GM23248 (cell line): ENCODE results near the gene EFHD1. TPM values are rescaled to one million over a fixed set of nuclear protein-coding genes. Genes with fewer than 3 reads are reported as not detected.
A peak's percentile ranks its signal among the peaks of the same experiment; 100 is the strongest.

Experiments
- DNase-seq: peaks from one replicate; pipeline ENCODE4 v3.0.0-alpha.2; 2015
- H2AFZ ChIP-seq: fragments of 200-600 bp; sonication (generic); 2 replicates; pipeline ENCODE4 v1.6.1; 2016; ENCODE audit warnings: antibody characterized with exemption
- H3F3A ChIP-seq: fragments of 200-600 bp; sonication (generic); 2 replicates; pipeline ENCODE4 v1.6.1; 2016; ENCODE audit warnings: mild to moderate bottlenecking, antibody characterized with exemption, mixed run types; ENCODE audit not compliant: insufficient read depth
- H3K27ac ChIP-seq: fragments of 200-600 bp; sonication (generic); 2 replicates; pipeline ENCODE4 v1.5.1; 2016; ENCODE audit warnings: mild to moderate bottlenecking
- H3K27me3 ChIP-seq: fragments of 200-600 bp; sonication (generic); replicated peaks from 2 replicates; pipeline ENCODE4 v1.6.1; 2016; ENCODE audit warnings: mild to moderate bottlenecking; ENCODE audit not compliant: insufficient read depth
- H3K36me3 ChIP-seq: fragments of 200-600 bp; sonication (generic); 2 replicates; pipeline ENCODE4 v1.6.1; 2016; ENCODE audit warnings: low read depth, mild to moderate bottlenecking
- H3K4me1 ChIP-seq: fragments of 200-600 bp; sonication (generic); 2 replicates; pipeline ENCODE4 v1.6.1; 2016; ENCODE audit warnings: mild to moderate bottlenecking; ENCODE audit not compliant: insufficient read depth
- H3K4me2 ChIP-seq: fragments of 200-600 bp; sonication (generic); one replicate; pipeline ENCODE4 v1.6.1; 2016; ENCODE audit warnings: mild to moderate bottlenecking; ENCODE audit not compliant: unreplicated experiment
- H3K4me3 ChIP-seq: fragments of 200-600 bp; sonication (generic); 2 replicates; pipeline ENCODE4 v1.5.1; 2016; ENCODE audit warnings: mild to moderate bottlenecking
- H3K79me2 ChIP-seq: fragments of 200-600 bp; sonication (generic); 2 replicates; pipeline ENCODE4 v1.6.1; 2016; ENCODE audit warnings: mild to moderate bottlenecking; ENCODE audit not compliant: insufficient read depth
- H3K9ac ChIP-seq: fragments of 200-600 bp; sonication (generic); 2 replicates; pipeline ENCODE4 v1.6.1; 2016; ENCODE audit warnings: mild to moderate bottlenecking
- H3K9me2 ChIP-seq: fragments of 200-600 bp; sonication (generic); 2 replicates; pipeline ENCODE4 v1.6.1; 2016; ENCODE audit warnings: mixed run types, mild to moderate bottlenecking, moderate library complexity; ENCODE audit not compliant: insufficient read depth
- H3K9me3 ChIP-seq: fragments of 200-600 bp; sonication (generic); one replicate; pipeline ENCODE4 v1.6.1; 2017; ENCODE audit warnings: low read depth
- H4K20me1 ChIP-seq: fragments of 200-600 bp; sonication (generic); 2 replicates; pipeline ENCODE4 v1.6.0; 2016; ENCODE audit not compliant: insufficient read depth
- EZH2 ChIP-seq: fragments of 200-600 bp; sonication (generic); IDR thresholded peaks from 2 replicates; pipeline ENCODE4 v1.6.1; 2018; ENCODE audit warnings: antibody characterized with exemption, mild to moderate bottlenecking; ENCODE audit not compliant: insufficient read depth, poor library complexity, severe bottlenecking
- EZH2phosphoT487 ChIP-seq: fragments of 200-600 bp; sonication (generic); IDR thresholded peaks from 2 replicates; pipeline ENCODE4 v1.6.1; 2018; ENCODE audit warnings: antibody characterized with exemption, moderate library complexity, mild to moderate bottlenecking, low read depth; ENCODE audit not compliant: insufficient read depth
- WGBS, 2 experiments: methylation state at CpG; one replicate each; pipeline ENCODE4 v1.1.6; 2015 to 2017; ENCODE audit warnings: low lambda C conversion rate in 2 of 2, low coverage in 1 of 2; ENCODE audit errors: missing lambda C conversion rate in 2 of 2; 5-methylcytosine and 5-hydroxymethylcytosine counted together
- in situ Hi-C: fragments of 300-500 bp; cut with MboI; formaldehyde crosslinking; loops from 2 replicates; pipeline ENCODE4 v1.15.0; 2020
- polyA plus RNA-seq: library from polyadenylated mRNA; unstranded; fragments of >200 nt; fragmentation: Nextera tagmentation; extraction: Ambion mirVana; gene quantifications from 2 replicates; pipeline ENCODE4 v1.2.1, GENCODE V29; 2016
- total RNA-seq: library from RNA; depleted of rRNA; stranded (reverse); fragments of >200 nt; shearing (Covaris generic); gene quantifications from 2 replicates; pipeline ENCODE4 v1.2.3, GENCODE V29; 2014

The EFHD1 gene
- total and polyA plus RNA-seq, 2 experiments from 2014 or later, result not detected

DNA sequence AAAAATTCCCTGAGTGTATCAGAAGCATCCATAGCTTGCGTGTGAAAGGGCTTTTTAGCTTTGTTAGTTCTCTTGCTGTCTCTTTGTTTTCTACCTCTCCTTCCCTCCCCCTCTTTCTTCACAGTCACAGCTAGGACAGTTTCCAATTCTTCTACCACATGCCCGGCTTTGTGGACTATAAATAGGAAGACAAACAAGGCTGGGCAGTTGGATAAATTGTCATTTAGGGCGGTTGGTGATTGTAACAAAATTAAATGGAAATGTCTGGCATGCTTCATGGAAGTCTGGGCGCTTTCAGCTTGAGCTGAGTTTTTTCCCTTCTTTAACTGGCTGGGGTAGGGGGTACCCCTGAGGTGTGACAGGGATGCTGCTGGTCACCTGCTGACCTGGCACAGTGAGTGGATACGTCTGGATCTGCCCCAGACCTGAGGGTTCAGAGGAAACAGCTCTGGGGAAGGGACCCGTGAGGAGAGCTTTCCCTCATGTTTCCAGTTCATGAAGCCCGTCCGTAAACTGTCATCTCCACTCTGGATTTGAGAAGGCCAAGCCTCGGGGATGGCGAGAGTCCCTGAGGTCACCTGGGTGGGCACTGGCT lies 34.7 kb downstream of the EFHD1 start:
- H3K36me3 ChIP-seq, result no peaks in the 10 kb centered on the region
- no peak overlapping the region for H2AFZ ChIP-seq
- no peak for DNase-seq
- H3K4me2 ChIP-seq, result no peak overlapping the region
- no peaks in the 10 kb centered on the region for H3K4me1 ChIP-seq
- H4K20me1 ChIP-seq, result no peaks in the 10 kb centered on the region
- no peaks in the 10 kb centered on the region; the same call in 1 of the 2 replicates for H3K27me3 ChIP-seq
- H3K9me2 ChIP-seq, result no peaks in the 10 kb centered on the region
- H3K9ac ChIP-seq, result no peak overlapping the region
- H3K4me3 ChIP-seq, result no peak overlapping the region
- H3F3A ChIP-seq, result no peaks in the 10 kb centered on the region
- TF ChIP-seq EZH2phosphoT487 (no peak), EZH2 (no peak)
- in situ Hi-C loops, result no loop called here
- no peaks in the 10 kb centered on the region for H3K79me2 ChIP-seq
- no peaks in the 10 kb centered on the region for H3K9me3 ChIP-seq
- no peak overlapping the region for H3K27ac ChIP-seq
- 71 to 73% methylated on average over 10 of the region's 10 CpGs for WGBS, 2 experiments

DNA sequence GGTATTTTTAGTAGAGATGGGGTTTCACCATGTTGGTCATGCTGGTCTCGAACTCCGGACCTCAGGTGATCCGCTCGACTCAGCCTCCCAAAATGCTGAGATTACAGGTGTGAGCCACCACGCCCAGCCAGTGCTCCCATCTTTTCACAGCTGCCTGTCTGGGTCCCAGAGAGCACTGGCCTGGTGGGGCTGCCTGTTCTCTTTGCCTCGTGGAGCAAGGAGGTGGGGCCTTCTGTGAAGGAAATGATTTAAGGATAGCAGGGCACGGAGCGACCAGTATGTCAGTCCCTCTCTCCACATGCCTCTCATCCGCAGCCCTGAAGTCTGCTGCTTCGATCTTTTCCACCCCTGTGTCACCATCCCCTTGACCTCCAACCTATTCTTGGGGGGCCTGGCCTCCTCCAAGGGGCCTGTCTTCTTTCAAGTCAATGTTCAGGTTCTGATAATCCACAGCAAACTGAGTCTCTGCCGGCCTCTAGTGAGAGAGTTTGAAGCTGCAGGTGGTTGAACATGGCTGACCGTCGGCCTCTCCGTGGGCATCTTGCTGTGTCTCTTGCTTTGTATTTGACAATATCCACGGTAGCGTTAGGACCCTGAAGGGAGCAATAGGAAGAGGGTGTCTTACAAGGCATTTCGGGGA lies 35.5 kb downstream of the EFHD1 start:
- Histone ChIP-seq H3K27ac (no peak overlapping the region), H3K9me2 (no peaks in the 10 kb centered on the region), H3K4me1 (no peaks in the 10 kb centered on the region), H3K9ac (no peak overlapping the region), H3K36me3 (no peaks in the 10 kb centered on the region), H3K4me3 (no peak overlapping the region), H3F3A (no peaks in the 10 kb centered on the region), H3K79me2 (no peaks in the 10 kb centered on the region), H4K20me1 (no peaks in the 10 kb centered on the region), H3K9me3 (no peaks in the 10 kb centered on the region), H3K27me3 (no peaks in the 10 kb centered on the region; the same call in 1 of the 2 replicates), H2AFZ (no peak overlapping the region), H3K4me2 (no peak overlapping the region)
- DNase-seq, result peak; percentile 37
- TF ChIP-seq EZH2 (no peak), EZH2phosphoT487 (no peak)
- WGBS, 2 experiments, result 47 to 48% methylated on average over 17 of the region's 17 CpGs
- in situ Hi-C loops, result no loop called here

DNA sequence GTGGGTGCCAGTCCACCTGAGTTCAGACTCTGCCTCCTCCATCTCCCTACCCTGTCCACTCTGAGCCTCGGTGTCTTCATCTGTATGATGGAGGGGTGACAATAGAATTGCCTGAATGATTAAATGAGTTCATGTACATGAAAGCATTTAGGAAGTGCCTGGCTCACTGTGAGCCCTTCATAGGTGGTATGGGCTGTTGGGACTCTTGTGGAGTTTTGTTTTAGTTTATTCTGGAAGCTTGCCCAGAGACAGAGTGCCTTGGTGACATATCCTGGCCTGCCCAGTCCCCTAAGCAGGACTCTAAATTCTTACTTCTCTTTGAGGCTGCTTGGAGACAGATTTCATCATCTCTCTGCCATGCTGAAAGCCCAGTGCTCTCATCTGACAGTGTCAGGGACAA lies 39.2 kb downstream of the EFHD1 start:
- no peaks in the 10 kb centered on the region; the same call in 1 of the 2 replicates for H3K27me3 ChIP-seq
- H3K9me3 ChIP-seq, result no peaks in the 10 kb centered on the region
- no peak overlapping the region for H2AFZ ChIP-seq
- no peaks in the 10 kb centered on the region for H3K79me2 ChIP-seq
- H3K9ac ChIP-seq, result no peak overlapping the region
- no peaks in the 10 kb centered on the region for H3K36me3 ChIP-seq
- DNase-seq, result no peak
- no peak overlapping the region for H3K4me2 ChIP-seq
- no peaks in the 10 kb centered on the region for H4K20me1 ChIP-seq
- TF ChIP-seq EZH2 (no peak), EZH2phosphoT487 (no peak)
- H3K4me1 ChIP-seq, result no peaks in the 10 kb centered on the region
- in situ Hi-C loops, result no loop called here
- WGBS, 2 experiments, result 80 to 81% methylated on average over 1 of the region's 1 CpG
- no peaks in the 10 kb centered on the region for H3F3A ChIP-seq
- no peak overlapping the region for H3K27ac ChIP-seq
- H3K4me3 ChIP-seq, result no peak overlapping the region
- no peaks in the 10 kb centered on the region for H3K9me2 ChIP-seq

DNA sequence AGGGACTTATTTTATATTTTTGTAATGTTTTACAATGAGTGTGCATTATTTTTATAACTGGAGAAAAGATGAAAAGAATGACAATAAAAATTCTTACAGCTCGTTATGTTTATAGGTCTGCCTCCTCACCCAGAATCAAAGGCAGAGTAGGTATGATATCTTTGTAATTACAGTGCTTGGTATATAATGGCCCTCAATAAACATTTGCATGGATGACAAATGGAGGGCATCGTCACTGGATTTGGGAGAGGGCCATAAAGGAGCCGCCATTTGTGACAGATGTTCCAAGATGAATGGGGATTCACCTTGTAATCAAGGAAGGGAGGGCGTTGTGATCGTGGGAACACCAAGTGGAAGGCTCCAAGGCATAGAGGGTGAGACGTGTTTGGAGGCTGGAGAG lies 41.1 kb downstream of the EFHD1 start:
- Histone ChIP-seq H3K4me1 (no peaks in the 10 kb centered on the region), H3K4me3 (no peak overlapping the region), H4K20me1 (no peaks in the 10 kb centered on the region), H3K27ac (no peak overlapping the region), H3K79me2 (no peaks in the 10 kb centered on the region), H3K9ac (no peak overlapping the region), H3K36me3 (no peaks in the 10 kb centered on the region), H3F3A (no peaks in the 10 kb centered on the region), H2AFZ (no peak overlapping the region), H3K9me2 (no peaks in the 10 kb centered on the region), H3K9me3 (no peaks in the 10 kb centered on the region), H3K4me2 (no peak overlapping the region), H3K27me3 (no peaks in the 10 kb centered on the region; the same call in 1 of the 2 replicates)
- in situ Hi-C loops, result no loop called here
- WGBS, 2 experiments, result 39 to 46% methylated on average over 6 of the region's 6 CpGs
- no peak for TF ChIP-seq EZH2
- TF ChIP-seq EZH2phosphoT487, result no peak
- no peak for DNase-seq
